ENCODE results near the gene TSPAN19.

The TSPAN19 gene

GRCh38 chr12:85043829-85044228 lies 7.8 kb upstream of the TSPAN19 start:
- TF ChIP-seq CEBPB (IDR thresholded peaks at IDR 0.05) = no peak
- no peak for TF ChIP-seq RAD21 (IDR thresholded peaks at IDR 0.05; ENCODE audit: low read depth)
- TF ChIP-seq ZBTB7A (IDR thresholded peaks at IDR 0.05; ENCODE audit: low read depth) = no peak
- no peak for TF ChIP-seq EGR1 (IDR thresholded peaks at IDR 0.05)

GRCh38 chr12:85041395-85041794 lies 5.3 kb upstream of the TSPAN19 start:
- TF ChIP-seq, protein P1, sequence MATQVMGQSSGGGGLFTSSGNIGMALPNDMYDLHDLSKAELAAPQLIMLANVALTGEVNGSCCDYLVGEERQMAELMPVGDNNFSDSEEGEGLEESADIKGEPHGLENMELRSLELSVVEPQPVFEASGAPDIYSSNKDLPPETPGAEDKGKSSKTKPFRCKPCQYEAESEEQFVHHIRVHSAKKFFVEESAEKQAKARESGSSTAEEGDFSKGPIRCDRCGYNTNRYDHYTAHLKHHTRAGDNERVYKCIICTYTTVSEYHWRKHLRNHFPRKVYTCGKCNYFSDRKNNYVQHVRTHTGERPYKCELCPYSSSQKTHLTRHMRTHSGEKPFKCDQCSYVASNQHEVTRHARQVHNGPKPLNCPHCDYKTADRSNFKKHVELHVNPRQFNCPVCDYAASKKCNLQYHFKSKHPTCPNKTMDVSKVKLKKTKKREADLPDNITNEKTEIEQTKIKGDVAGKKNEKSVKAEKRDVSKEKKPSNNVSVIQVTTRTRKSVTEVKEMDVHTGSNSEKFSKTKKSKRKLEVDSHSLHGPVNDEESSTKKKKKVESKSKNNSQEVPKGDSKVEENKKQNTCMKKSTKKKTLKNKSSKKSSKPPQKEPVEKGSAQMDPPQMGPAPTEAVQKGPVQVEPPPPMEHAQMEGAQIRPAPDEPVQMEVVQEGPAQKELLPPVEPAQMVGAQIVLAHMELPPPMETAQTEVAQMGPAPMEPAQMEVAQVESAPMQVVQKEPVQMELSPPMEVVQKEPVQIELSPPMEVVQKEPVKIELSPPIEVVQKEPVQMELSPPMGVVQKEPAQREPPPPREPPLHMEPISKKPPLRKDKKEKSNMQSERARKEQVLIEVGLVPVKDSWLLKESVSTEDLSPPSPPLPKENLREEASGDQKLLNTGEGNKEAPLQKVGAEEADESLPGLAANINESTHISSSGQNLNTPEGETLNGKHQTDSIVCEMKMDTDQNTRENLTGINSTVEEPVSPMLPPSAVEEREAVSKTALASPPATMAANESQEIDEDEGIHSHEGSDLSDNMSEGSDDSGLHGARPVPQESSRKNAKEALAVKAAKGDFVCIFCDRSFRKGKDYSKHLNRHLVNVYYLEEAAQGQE (IDR thresholded peaks at IDR 0.05; ENCODE audit: low read depth) = no peak
- TF ChIP-seq EGR1 (IDR thresholded peaks at IDR 0.05) = no peak

- TF ChIP-seq FOXM1 (IDR thresholded peaks at IDR 0.05; ENCODE audit: borderline replicate concordance, low read depth) (no peak), CEBPB (IDR thresholded peaks at IDR 0.05) (no peak)
Measured at GRCh38 chr12:85036733-85037132, 656 bp upstream of the TSPAN19 start.

GRCh38 chr12:85029456-85029855 lies 6.6 kb downstream of the TSPAN19 start:
- no peak for TF ChIP-seq TAF1 (IDR thresholded peaks at IDR 0.05; ENCODE audit: low read depth)
- TF ChIP-seq RAD21 (IDR thresholded peaks at IDR 0.05; ENCODE audit: low read depth) = peak; percentile 52
- no peak for TF ChIP-seq TCF12 (IDR thresholded peaks at IDR 0.05; ENCODE audit: low read depth)

- no peak for TF ChIP-seq MAX (IDR thresholded peaks at IDR 0.05)
- no peak for TF ChIP-seq CEBPB (IDR thresholded peaks at IDR 0.05)
Measured at GRCh38 chr12:85018098-85018497, 18.0 kb downstream of the TSPAN19 start.

- TF ChIP-seq CEBPB (IDR thresholded peaks at IDR 0.05) (no peak), TEAD4 (IDR thresholded peaks at IDR 0.05) (no peak), FOXM1 (IDR thresholded peaks at IDR 0.05; ENCODE audit: borderline replicate concordance, low read depth) (no peak), EP300 (IDR thresholded peaks at IDR 0.05; ENCODE audit: borderline replicate concordance) (no peak), TAF1 (IDR thresholded peaks at IDR 0.05; ENCODE audit: low read depth) (no peak), CREB1 (IDR thresholded peaks at IDR 0.05; ENCODE audit: low read depth) (no peak), NFIC (IDR thresholded peaks at IDR 0.05) (no peak), MAX (IDR thresholded peaks at IDR 0.05) (no peak), EGR1 (IDR thresholded peaks at IDR 0.05) (no peak), USF1 (IDR thresholded peaks at IDR 0.05) (no peak), TCF12 (IDR thresholded peaks at IDR 0.05; ENCODE audit: low read depth) (no peak), RAD21 (IDR thresholded peaks at IDR 0.05; ENCODE audit: low read depth) (no peak), ZBTB7A (IDR thresholded peaks at IDR 0.05; ENCODE audit: low read depth) (no peak), YY1 (IDR thresholded peaks at IDR 0.05; ENCODE audit: low read depth) (no peak)
- TF ChIP-seq, protein P1 (IDR thresholded peaks at IDR 0.05; ENCODE audit: low read depth) = no peak
Measured at GRCh38 chr12:85017618-85018017, 18.5 kb downstream of the TSPAN19 start.

GRCh38 chr12:85017133-85017532 lies 18.9 kb downstream of the TSPAN19 start:
- TF ChIP-seq TAF1 (IDR thresholded peaks at IDR 0.05; ENCODE audit: low read depth) (no peak), TCF12 (IDR thresholded peaks at IDR 0.05; ENCODE audit: low read depth) (no peak), EGR1 (IDR thresholded peaks at IDR 0.05) (no peak), YY1 (IDR thresholded peaks at IDR 0.05; ENCODE audit: low read depth) (no peak), FOXM1 (IDR thresholded peaks at IDR 0.05; ENCODE audit: borderline replicate concordance, low read depth) (no peak), CEBPB (IDR thresholded peaks at IDR 0.05) (no peak)

DNA sequence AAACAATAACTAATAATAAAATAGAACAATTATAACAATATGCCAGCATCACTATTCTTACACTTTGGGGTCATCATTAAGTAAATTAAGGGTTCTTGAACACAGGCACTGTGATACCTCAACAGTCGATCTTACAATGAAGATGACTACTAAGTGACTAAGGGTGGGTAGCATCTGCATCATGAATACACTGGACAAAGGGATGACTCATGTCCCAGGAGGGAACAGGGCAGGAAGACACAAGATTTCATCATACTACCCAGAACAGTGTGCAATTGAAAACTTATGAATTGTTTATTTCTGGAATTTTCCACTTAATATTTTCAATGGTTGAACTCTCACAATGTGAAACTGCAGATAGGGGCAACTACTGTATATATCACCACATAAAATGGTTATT lies 19.7 kb downstream of the TSPAN19 start:
- TF ChIP-seq TEAD4 (IDR thresholded peaks at IDR 0.05) (no peak), YY1 (IDR thresholded peaks at IDR 0.05; ENCODE audit: low read depth) (no peak), RAD21 (IDR thresholded peaks at IDR 0.05; ENCODE audit: low read depth) (no peak), FOXM1 (IDR thresholded peaks at IDR 0.05; ENCODE audit: borderline replicate concordance, low read depth) (no peak), TCF12 (IDR thresholded peaks at IDR 0.05; ENCODE audit: low read depth) (no peak)

All from Ishikawa (cell line).